Measurements from ENCODE around the gene SLX4.

Gene SLX4

GRCh38 chr16:3583303-3584038, 27.9 kb downstream of the SLX4 start:
- H3K36me3 ChIP-seq (ENCODE audit: control insufficient read depth, insufficient read depth, low read length): peaks cover 12% of the 10 kb centered on the region
- no peak for DNase-seq (ENCODE audit: extremely low read depth, insufficient read length)
- TF ChIP-seq CTCF (IDR thresholded peaks at IDR 0.05; ENCODE audit: insufficient read depth, low read length, poor library complexity, severe bottlenecking): no peak
- H3K4me3 ChIP-seq (replicated peaks; ENCODE audit: low read depth, low read length): no peak overlapping the region
- H3K27me3 ChIP-seq (replicated peaks; ENCODE audit: control insufficient read depth, insufficient read depth, low read length): no peaks in the 10 kb centered on the region

- no peak for DNase-seq (ENCODE audit: extremely low read depth, insufficient read length)
- H3K27me3 ChIP-seq (replicated peaks; ENCODE audit: control insufficient read depth, insufficient read depth, low read length): no peaks in the 10 kb centered on the region
- no peak overlapping the region for H3K4me3 ChIP-seq (replicated peaks; ENCODE audit: low read depth, low read length)
- TF ChIP-seq CTCF (IDR thresholded peaks at IDR 0.05; ENCODE audit: insufficient read depth, low read length, poor library complexity, severe bottlenecking): no peak
- peaks cover 12% of the 10 kb centered on the region for H3K36me3 ChIP-seq (ENCODE audit: control insufficient read depth, insufficient read depth, low read length)
Observed at GRCh38 chr16:3582276-3583165, 28.9 kb downstream of the SLX4 start.

GRCh38 chr16:3581392-3581791, 30.0 kb downstream of the SLX4 start:
- no peak overlapping the region for H3K4me3 ChIP-seq (replicated peaks; ENCODE audit: low read depth, low read length)
- peaks cover 12% of the 10 kb centered on the region for H3K36me3 ChIP-seq (ENCODE audit: control insufficient read depth, insufficient read depth, low read length)
- no peak for DNase-seq (ENCODE audit: extremely low read depth, insufficient read length)
- TF ChIP-seq CTCF (IDR thresholded peaks at IDR 0.05; ENCODE audit: insufficient read depth, low read length, poor library complexity, severe bottlenecking): no peak
- no peaks in the 10 kb centered on the region for H3K27me3 ChIP-seq (replicated peaks; ENCODE audit: control insufficient read depth, insufficient read depth, low read length)

GRCh38 chr16:3580686-3581085, 30.7 kb downstream of the SLX4 start:
- Histone ChIP-seq H3K27me3 (replicated peaks; ENCODE audit: control insufficient read depth, insufficient read depth, low read length) (no peaks in the 10 kb centered on the region), H3K4me3 (replicated peaks; ENCODE audit: low read depth, low read length) (no peak overlapping the region), H3K36me3 (ENCODE audit: control insufficient read depth, insufficient read depth, low read length) (peaks cover 12% of the 10 kb centered on the region)
- no peak for DNase-seq (ENCODE audit: extremely low read depth, insufficient read length)
- TF ChIP-seq CTCF (IDR thresholded peaks at IDR 0.05; ENCODE audit: insufficient read depth, low read length, poor library complexity, severe bottlenecking): no peak

- H3K36me3 ChIP-seq (ENCODE audit: control insufficient read depth, insufficient read depth, low read length): peaks cover 12% of the 10 kb centered on the region
- TF ChIP-seq CTCF (IDR thresholded peaks at IDR 0.05; ENCODE audit: insufficient read depth, low read length, poor library complexity, severe bottlenecking): no peak
- no peaks in the 10 kb centered on the region for H3K27me3 ChIP-seq (replicated peaks; ENCODE audit: control insufficient read depth, insufficient read depth, low read length)
- H3K4me3 ChIP-seq (replicated peaks; ENCODE audit: low read depth, low read length): no peak overlapping the region
- no peak for DNase-seq (ENCODE audit: extremely low read depth, insufficient read length)
Observed at GRCh38 chr16:3580251-3580651, 31.2 kb downstream of the SLX4 start.

Data from GM06990 (cell line).